Measurements from ENCODE around the gene TMEM223. TPM values are rescaled to one million over a fixed set of nuclear protein-coding genes. Genes with fewer than 3 reads are reported as not detected.

The TMEM223 gene
- total and polyA plus RNA-seq, 9 of the 15 experiments (the other 6 are each of a cell fraction or from before 2014, with no cell fraction given) = 5.9 to 34.5 (median 19.6) TPM

GRCh38 chr11:62791501-62792201 is at the start of gene TMEM223 (continued):
- TF ChIP-seq ZBTB40 (IDR thresholded peaks at IDR 0.05) (peak; percentile 91), ZBTB40 (CRISPR knock-in tag; IDR thresholded peaks at IDR 0.05) (no peak), TEAD1 (CRISPR knock-in tag; IDR thresholded peaks at IDR 0.05) (peak in 1 of 2 experiments; percentile 66; a peak in 2 of 4 replicates), KDM4B (IDR thresholded peaks at IDR 0.05; ENCODE audit: borderline replicate concordance in 2 of 2, low read depth in 1 of 2) (0 out of 4 replicates have a peak, but pooled peaks of 1 of the 2 experiments have one; percentile 72), ZNF655 (CRISPR knock-in tag; IDR thresholded peaks at IDR 0.05) (0 out of 2 replicates have a peak, but pooled peaks have one; percentile 66), STAT5A (IDR thresholded peaks at IDR 0.05; ENCODE audit: borderline replicate concordance, low read length) (no peak), GABPA (tag; conservative IDR thresholded peaks at IDR 0.05; ENCODE audit: low read depth) (peak; percentile 94), ZFP1 (CRISPR knock-in tag; IDR thresholded peaks at IDR 0.05) (no peak), NFRKB (IDR thresholded peaks at IDR 0.05; ENCODE audit: low read depth) (no peak), ZBTB34 (CRISPR knock-in tag; IDR thresholded peaks at IDR 0.05) (no peak), PRPF4 (IDR thresholded peaks at IDR 0.05; ENCODE audit: insufficient read depth, low read depth, low read length, poor library complexity, severe bottlenecking) (no peak), FOXJ2 (tag; IDR thresholded peaks at IDR 0.05) (no peak), NR2C2 (CRISPR knock-in tag; IDR thresholded peaks at IDR 0.05) (no peak; the same call in 1 of the 2 replicates), NR2C2 (tag; IDR thresholded peaks at IDR 0.05) (peak; percentile 40; the same call in 1 of the 2 replicates), E2F3 (CRISPR knock-in tag; IDR thresholded peaks at IDR 0.05) (no peak), MED1 (CRISPR knock-in tag; IDR thresholded peaks at IDR 0.05; ENCODE audit: borderline replicate concordance) (no peak)

Data from K562 (cell line).